Endothelial cell of umbilical vein (primary cell): ENCODE results near the gene TNFAIP1. TPM values are rescaled to one million over a fixed set of nuclear protein-coding genes. Genes with fewer than 3 reads are reported as not detected.

Source experiments
- BruUV-seq: library from RNA; stranded (reverse); fragments of 400-500 nt; replicated peaks from 2 replicates; lab custom pipeline; 2021; lab: Mats Ljungman, UMichigan
- CTCF ChIA-PET: fragments of 300-600, 350-600 bp; sonication (Branson Sonifier 250); formaldehyde crosslinking; loops from one replicate; lab custom pipeline; 2021; ENCODE audit warnings: antibody characterized with exemption, inconsistent platforms; lab: Charles Lee
- POLR2A ChIA-PET: fragments of 300-600, 350-600 bp; sonication (Branson Sonifier 250); formaldehyde crosslinking; loops from one replicate; lab custom pipeline; 2021; ENCODE audit warnings: antibody characterized with exemption, inconsistent platforms; lab: Charles Lee
- DNase-seq: peaks from one replicate; pipeline ENCODE4 v3.0.0-alpha.2; 2011; ENCODE audit warnings: low read depth, low spot score
- FAIRE-seq: peaks from 2 replicates; lab custom pipeline; 2011; peaks lifted over from hg19 to GRCh38; lab: Jason Lieb, UNC
- H2AFZ ChIP-seq: 2 replicates; pipeline ENCODE4 v1.6.0; 2012; ENCODE audit warnings: low read depth, low read length, control low read depth, inconsistent platforms
- H3K27ac ChIP-seq: 2 replicates; pipeline ENCODE4 v1.5.1; 2011; ENCODE audit warnings: low read depth, mild to moderate bottlenecking, control low read depth, low read length, moderate library complexity; ENCODE audit not compliant: insufficient read depth
- H3K27me3 ChIP-seq, 2 experiments: 2 replicates each; pipeline versions ENCODE4 v1.6.0 to v1.6.1; 2011; ENCODE audit warnings: low read length in 2 of 2, mixed read lengths in 1 of 2; ENCODE audit not compliant: control insufficient read depth in 2 of 2, insufficient read depth in 2 of 2
- H3K36me3 ChIP-seq, 2 experiments: 2 replicates in 1 of 2; 3 replicates in 1 of 2; pipeline ENCODE4 v1.5.1; 2011; ENCODE audit warnings: low read length in 2 of 2, mild to moderate bottlenecking in 1 of 2, moderate library complexity in 1 of 2; ENCODE audit not compliant: control insufficient read depth in 2 of 2, insufficient read depth in 2 of 2; ENCODE audit errors: extremely low read depth in 1 of 2
- H3K4me1 ChIP-seq: 3 replicates; pipeline ENCODE4 v1.5.1; 2011; ENCODE audit warnings: mild to moderate bottlenecking, low read length; ENCODE audit not compliant: control insufficient read depth, insufficient read depth; ENCODE audit errors: extremely low read depth
- H3K4me2 ChIP-seq: 2 replicates; pipeline ENCODE4 v1.6.1; 2011; ENCODE audit warnings: low read length, control low read depth, mixed read lengths; ENCODE audit not compliant: insufficient read depth
- H3K4me3 ChIP-seq, 3 experiments: fragments of 200-600 bp in 1 of 3; sonication (generic), shearing (Covaris generic) in 1 of 3; replicated peaks in 1 of 3; 2 replicates each; pipeline ENCODE4 v1.5.1; 2011 to 2016; ENCODE audit warnings: control low read depth in 3 of 3, low read length in 3 of 3, mild to moderate bottlenecking in 2 of 3, inconsistent platforms in 1 of 3, low read depth in 1 of 3, moderate library complexity in 1 of 3; ENCODE audit not compliant: insufficient read depth in 1 of 3
- H3K79me2 ChIP-seq: 2 replicates; pipeline ENCODE4 v1.6.0; 2012; ENCODE audit warnings: low read length, inconsistent platforms; ENCODE audit not compliant: control insufficient read depth, insufficient read depth
- H3K9ac ChIP-seq: replicated peaks from 2 replicates; pipeline ENCODE3; 2011; ENCODE audit warnings: low read length, control low read depth; ENCODE audit not compliant: insufficient read depth; ENCODE audit errors: extremely low read depth
- H3K9me1 ChIP-seq: replicated peaks from 3 replicates; pipeline ENCODE4 v1.6.0; 2011; ENCODE audit warnings: mild to moderate bottlenecking, low read length; ENCODE audit not compliant: control insufficient read depth, insufficient read depth; ENCODE audit errors: extremely low read depth
- H3K9me3 ChIP-seq: replicated peaks from 2 replicates; pipeline ENCODE4 v1.5.1; 2012; ENCODE audit warnings: low read length, inconsistent platforms; ENCODE audit not compliant: control insufficient read depth, insufficient read depth
- H4K20me1 ChIP-seq: replicated peaks from 2 replicates; pipeline ENCODE3; 2011; ENCODE audit warnings: mild to moderate bottlenecking, low read length; ENCODE audit not compliant: control insufficient read depth, insufficient read depth; ENCODE audit errors: extremely low read depth
- CTCF ChIP-seq, 2 donors: IDR thresholded peaks; 1 replicate in 1 of 2; 2 replicates in 1 of 2; pipeline ENCODE4 v1.5.1; 2011; ENCODE audit warnings: low read length in 2 of 2, mild to moderate bottlenecking in 2 of 2, moderate library complexity in 2 of 2, control low read depth in 1 of 2, inconsistent platforms in 1 of 2, low read depth in 1 of 2; ENCODE audit not compliant: insufficient read depth in 1 of 2; ENCODE audit errors: extremely low read depth in 1 of 2
- EZH2 ChIP-seq: IDR thresholded peaks from 2 replicates; pipeline ENCODE4 v1.6.1; 2012; ENCODE audit warnings: borderline replicate concordance, low read depth, mild to moderate bottlenecking, moderate library complexity, low read length, inconsistent platforms; ENCODE audit not compliant: severe bottlenecking
- FOS ChIP-seq: IDR thresholded peaks from 2 replicates; pipeline ENCODE4 v1.6.1; 2011; ENCODE audit warnings: mild to moderate bottlenecking, low read length, moderate library complexity, borderline replicate concordance; ENCODE audit not compliant: insufficient read depth
- GATA2 ChIP-seq: IDR thresholded peaks from 2 replicates; pipeline ENCODE4 v1.7.0; 2011; ENCODE audit warnings: low read depth, mild to moderate bottlenecking, moderate library complexity, mixed read lengths, low read length; ENCODE audit not compliant: insufficient read length, insufficient read depth
- JUN ChIP-seq: IDR thresholded peaks from 2 replicates; pipeline ENCODE4 v1.6.1; 2011; ENCODE audit warnings: borderline replicate concordance, low read depth; ENCODE audit not compliant: insufficient read length, insufficient read depth
- MAX ChIP-seq: IDR thresholded peaks from 2 replicates; pipeline ENCODE4 v1.6.1; 2011; ENCODE audit not compliant: insufficient read depth, insufficient read length
- MYC ChIP-seq: IDR thresholded peaks from one replicate; pipeline ENCODE4 v1.6.1; 2011; ENCODE audit warnings: mild to moderate bottlenecking, low read depth, low read length
- POLR2A ChIP-seq: IDR thresholded peaks from 2 replicates; pipeline ENCODE4 v1.6.1; 2012; ENCODE audit warnings: low read depth, mild to moderate bottlenecking, control low read depth, low read length
- POLR2AphosphoS5 ChIP-seq: IDR thresholded peaks from 2 replicates; pipeline ENCODE4 v1.6.1; 2012; ENCODE audit warnings: low read depth, mild to moderate bottlenecking, control low read depth, low read length, moderate library complexity; ENCODE audit not compliant: insufficient read depth
- dilution Hi-C: fragments of 300-500 bp; cut with MboI; formaldehyde crosslinking; loops from one replicate; pipeline ENCODE4 v1.15.0; 2019; ENCODE audit warnings: low sequenced_read_pairs; ENCODE audit not compliant: extremely low pct_ligation_motif_present
- intact Hi-C: fragments of 100-400 bp; cut with micrococcal nuclease; formaldehyde crosslinking; loops from one replicate; pipeline ENCODE4 v1.10.0; 2022
- polyA plus RNA-seq, 4 experiments: library from polyadenylated mRNA; depleted of rRNA in 3 of 4; stranded (reverse) in 3 of 4; unstranded in 1 of 4; fragments of >200 nt; gene quantifications; 2 replicates each; pipeline versions ENCODE4 v1.2.1 to v1.2.3, GENCODE V29; 2011 to 2012; ENCODE audit warnings: missing spikeins in 1 of 4
- total RNA-seq: library from RNA; stranded (reverse); gene quantifications from 2 replicates; pipeline ENCODE4 v1.2.3, GENCODE V29; 2021

Gene TNFAIP1
- total and polyA plus RNA-seq, 2 donors (not counting 3 experiments of a cell fraction or from before 2014, with no cell fraction given) = 85.7 to 89.6 TPM

- Histone ChIP-seq H3K9me1 (no peaks in the 10 kb centered on the region), H3K4me2 (no peak overlapping the region), H2AFZ (no peak overlapping the region), H3K27me3 (no peaks in the 10 kb centered on the region), H3K4me3 (no peak overlapping the region), H4K20me1 (no peaks in the 10 kb centered on the region), H3K9me3 (no peaks in the 10 kb centered on the region), H3K27ac (no peak overlapping the region), H3K4me1 (peaks cover 4% of the 10 kb centered on the region), H3K79me2 (no peaks in the 10 kb centered on the region), H3K9ac (no peak overlapping the region), H3K36me3 (peaks cover 0 to 2% of the 10 kb centered on the region in 2 experiments)
- no TSS peak for BruUV-seq
- dilution Hi-C loops (no loop called here), intact Hi-C loops (no loop called here)
- FAIRE-seq (no peak), DNase-seq (peak; percentile 20)
- CTCF ChIA-PET = interaction anchor here (1.9 kb wide), 1 partner anchor 24 kb away, joined by 11 read pairs; no protein-coding TSS in a partner anchor
- TF ChIP-seq MAX (no peak), JUN (no peak), MYC (no peak), CTCF (IDR thresholded peaks at IDR 0.05; ENCODE audit: extremely low read depth in 1 of 2, insufficient read depth in 1 of 2, low read depth in 1 of 2, low read length in 2 of 2) (no peak), POLR2A (no peak), EZH2 (no peak), FOS (no peak), GATA2 (no peak), POLR2AphosphoS5 (no peak)
- POLR2A ChIA-PET = no interaction called here
These were observed 56.9 kb downstream of the TNFAIP1 start for GRCh38 chr17:28392491-28392890.
